Limb (tissue), 2 donors: ENCODE results near the gene CHCHD2.
A peak's percentile ranks its signal among the peaks of the same experiment; 100 is the strongest.
"Not testable (repeated sequence)": the region's sequence is repeated elsewhere in the genome, so short reads cannot be mapped to it uniquely, and the experiment has no call there.

Source experiments
- DNase-seq, 2 donors: peaks; one replicate each; pipeline ENCODE4 v3.0.0-alpha.2; 2016; ENCODE audit errors: extremely low spot score in 2 of 2

Gene CHCHD2

DNA sequence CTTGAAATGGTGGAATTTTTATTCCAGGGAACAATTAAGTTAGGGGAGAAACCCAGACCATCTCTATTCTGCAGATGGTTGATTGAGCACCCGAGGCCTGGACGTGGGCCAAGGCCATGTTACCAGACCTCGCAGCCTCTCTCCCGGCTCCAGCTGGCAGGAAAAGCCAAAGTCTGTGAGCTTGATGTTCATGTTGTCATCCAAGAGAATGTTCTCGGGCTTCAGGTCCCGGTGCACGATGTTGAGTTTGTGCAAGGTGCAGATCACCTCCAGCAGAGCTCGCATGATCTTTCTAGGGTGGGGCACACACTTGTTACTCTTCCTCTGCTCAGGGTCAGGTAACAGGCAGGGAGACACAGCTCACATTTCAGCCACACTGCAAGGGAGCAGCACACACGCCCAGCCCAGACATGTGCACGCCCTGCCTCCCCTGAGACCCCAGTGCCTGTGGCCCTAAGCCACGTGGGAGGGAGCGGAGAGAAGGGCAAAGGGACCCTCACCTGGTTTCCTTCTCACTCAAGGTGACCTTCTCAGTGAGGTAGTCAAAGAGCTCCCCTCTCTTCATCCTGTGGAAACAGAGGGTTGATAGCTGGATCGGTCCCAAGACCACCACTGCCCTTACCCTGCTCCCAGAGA, 23.0 kb downstream of the CHCHD2 start:
- no peak for DNase-seq

DNA sequence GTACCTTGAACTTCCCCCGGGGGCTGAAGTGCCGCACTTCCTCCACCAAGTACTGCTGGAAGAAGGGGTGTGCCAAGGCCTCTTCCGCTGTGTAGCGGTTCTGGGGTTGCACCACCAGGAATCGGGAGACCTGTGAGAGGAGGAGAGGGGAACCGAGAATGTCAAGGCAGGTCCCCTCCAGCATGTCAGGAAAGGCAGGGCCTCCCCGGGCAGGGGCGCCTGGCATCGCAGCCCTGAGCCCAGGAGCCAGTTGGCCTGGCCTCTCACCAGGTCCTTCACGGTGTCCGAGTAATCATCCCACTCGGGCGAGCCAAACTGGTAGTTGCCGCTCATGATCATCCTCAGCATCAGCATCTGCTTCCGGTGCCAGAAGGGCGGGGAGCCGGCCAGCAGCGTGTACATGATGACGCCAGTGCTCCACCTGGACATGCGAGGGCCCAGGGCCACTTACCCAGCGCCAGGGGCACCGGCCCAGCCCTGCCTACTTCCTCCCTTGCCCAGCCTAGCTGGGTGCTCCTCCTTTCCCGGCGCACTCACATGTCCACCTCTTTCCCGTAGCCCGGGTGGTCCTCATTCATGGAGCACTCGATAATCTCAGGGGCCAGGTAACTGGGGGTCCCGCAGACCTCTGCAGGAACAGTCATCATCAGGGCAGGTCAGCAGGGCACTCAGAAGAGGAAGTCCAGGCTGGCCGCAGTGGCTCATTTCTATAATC, 24.5 kb downstream of the CHCHD2 start:
- no peak for DNase-seq

DNA sequence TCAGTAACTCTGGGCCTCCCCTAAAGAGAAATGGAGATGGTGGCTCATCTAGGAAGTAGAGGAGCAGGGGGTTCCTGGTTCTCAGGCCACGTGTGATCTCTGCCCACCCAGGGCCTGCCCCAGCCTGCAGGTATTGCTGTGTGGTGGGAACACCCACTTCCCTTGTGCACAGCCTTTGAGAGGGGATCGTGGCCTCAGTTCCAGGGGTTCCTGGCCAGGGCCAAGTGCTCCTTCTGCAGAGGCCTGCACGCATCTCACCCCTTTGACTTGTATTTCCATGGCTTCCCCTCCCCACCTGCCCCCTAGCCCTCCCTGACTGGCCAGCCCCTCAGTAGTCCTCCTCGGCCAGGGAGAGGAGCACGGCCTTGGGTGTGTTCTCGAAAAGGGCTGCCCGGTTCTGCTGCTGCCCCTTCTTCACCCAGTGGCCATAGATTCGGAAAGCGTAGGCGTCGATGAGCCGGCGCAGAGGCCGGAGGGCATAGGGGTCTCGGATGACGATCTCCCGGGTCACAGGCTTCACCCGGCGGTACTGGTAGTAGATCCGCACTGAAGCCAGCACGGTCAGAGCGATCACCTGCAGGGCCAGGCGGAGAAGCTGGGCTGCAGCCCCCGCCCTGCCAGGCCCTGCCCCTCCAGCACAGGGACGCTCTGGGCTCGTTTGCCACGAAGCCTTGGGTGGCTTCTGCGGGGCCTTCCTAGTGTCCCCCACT, 25.4 kb downstream of the CHCHD2 start:
- DNase-seq, result not testable (repeated sequence)

DNA sequence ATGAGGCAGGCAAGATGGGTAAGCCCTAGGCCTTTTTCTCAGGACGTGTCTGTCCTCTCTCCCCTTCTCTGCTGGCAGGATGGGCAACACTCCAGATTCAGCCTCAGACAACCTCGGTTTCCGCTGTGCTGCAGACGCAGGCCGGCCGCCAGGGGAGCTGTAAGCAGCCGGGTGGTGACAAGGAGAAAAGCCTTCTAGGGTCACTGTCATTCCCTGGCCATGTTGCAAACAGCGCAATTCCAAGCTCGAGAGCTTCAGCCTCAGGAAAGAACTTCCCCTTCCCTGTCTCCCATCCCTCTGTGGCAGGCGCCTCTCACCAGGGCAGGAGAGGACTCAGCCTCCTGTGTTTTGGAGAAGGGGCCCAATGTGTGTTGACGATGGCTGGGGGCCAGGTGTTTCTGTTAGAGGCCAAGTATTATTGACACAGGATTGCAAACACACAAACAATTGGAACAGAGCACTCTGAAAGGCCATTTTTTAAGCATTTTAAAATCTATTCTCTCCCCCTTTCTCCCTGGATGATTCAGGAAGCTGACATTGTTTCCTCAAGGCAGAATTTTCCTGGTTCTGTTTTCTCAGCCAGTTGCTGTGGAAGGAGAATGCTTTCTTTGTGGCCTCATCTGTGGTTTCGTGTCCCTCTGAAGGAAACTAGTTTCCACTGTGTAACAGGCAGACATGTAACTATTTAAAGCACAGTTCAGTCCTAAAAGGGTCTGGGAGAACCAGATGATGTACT, 26.7 kb downstream of the CHCHD2 start:
- DNase-seq, result no peak

DNA sequence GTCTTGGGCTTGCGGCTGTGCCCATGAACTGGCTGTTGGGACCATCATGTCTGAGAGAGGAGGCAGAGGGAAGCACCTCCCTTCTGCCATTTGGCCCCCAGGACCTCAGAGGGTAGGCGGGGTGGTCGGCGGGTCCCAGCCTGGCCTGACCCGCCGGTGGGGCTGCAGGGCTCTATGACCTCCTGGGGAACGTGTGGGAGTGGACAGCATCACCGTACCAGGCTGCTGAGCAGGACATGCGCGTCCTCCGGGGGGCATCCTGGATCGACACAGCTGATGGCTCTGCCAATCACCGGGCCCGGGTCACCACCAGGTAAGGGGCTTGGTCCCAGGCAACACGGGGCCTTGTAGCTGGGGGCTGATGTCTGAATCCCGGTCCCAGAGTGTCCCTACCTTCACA, 28.1 kb downstream of the CHCHD2 start:
- no peak for DNase-seq

DNA sequence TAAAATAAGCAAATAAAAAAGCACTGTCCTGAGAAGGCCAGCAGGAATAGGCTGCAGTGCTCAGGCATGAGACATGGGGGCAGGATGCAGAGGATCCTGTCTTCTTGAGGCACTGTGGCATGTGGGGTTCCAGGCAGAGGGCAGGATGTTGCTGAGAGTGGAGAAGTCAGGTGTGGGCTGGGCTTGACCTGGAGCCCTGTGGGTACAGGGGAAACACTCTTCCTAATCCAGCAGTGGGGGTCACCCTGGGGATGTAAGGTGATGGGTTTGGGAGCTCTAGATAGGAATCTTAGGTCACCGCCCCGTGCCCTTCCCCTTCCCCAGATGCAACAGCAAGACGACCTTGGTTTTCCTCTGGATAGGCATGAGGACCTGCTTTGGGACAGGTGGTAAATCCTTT, 28.6 kb downstream of the CHCHD2 start:
- no peak for DNase-seq

DNA sequence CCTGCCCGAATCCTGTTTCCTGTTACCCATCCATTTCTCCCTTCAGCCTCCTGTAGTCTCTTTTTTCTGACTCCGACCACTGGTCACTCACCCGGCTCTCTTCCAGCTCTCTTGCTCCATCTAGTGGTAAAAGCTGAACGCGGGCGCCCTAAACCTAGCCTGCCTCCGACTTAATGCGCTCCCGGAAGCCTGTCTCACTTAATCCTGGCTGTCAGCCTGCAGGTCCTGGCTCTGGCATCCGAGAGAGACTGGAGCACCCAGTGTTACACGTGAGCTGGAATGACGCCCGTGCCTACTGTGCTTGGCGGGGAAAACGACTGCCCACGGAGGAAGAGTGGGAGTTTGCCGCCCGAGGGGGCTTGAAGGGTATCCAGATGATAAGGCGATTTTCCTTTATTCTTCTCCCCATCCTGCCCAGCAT, 31.9 kb downstream of the CHCHD2 start:
- DNase-seq, result peak; percentile 75 to 83

DNA sequence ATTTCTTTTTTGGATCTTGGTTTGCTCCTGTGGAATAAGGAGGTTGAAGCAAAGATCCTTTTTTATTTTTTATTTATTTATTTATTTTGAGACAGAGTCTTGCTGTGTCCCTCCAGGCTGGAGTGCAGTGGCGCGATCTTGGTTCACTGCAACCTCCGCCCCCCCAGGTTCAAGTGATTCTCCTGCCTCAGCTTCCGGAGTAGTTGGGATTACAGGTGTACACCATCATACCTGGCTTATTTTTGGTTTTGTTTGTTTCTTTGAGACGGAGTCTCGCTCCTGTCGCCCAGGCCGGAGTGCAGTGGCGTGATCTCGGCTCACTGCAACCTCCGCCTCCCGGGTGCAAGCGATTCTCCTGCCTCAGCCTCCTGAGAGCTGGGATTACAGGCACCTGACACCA, 39.9 kb downstream of the CHCHD2 start:
- DNase-seq, result not testable (repeated sequence)

DNA sequence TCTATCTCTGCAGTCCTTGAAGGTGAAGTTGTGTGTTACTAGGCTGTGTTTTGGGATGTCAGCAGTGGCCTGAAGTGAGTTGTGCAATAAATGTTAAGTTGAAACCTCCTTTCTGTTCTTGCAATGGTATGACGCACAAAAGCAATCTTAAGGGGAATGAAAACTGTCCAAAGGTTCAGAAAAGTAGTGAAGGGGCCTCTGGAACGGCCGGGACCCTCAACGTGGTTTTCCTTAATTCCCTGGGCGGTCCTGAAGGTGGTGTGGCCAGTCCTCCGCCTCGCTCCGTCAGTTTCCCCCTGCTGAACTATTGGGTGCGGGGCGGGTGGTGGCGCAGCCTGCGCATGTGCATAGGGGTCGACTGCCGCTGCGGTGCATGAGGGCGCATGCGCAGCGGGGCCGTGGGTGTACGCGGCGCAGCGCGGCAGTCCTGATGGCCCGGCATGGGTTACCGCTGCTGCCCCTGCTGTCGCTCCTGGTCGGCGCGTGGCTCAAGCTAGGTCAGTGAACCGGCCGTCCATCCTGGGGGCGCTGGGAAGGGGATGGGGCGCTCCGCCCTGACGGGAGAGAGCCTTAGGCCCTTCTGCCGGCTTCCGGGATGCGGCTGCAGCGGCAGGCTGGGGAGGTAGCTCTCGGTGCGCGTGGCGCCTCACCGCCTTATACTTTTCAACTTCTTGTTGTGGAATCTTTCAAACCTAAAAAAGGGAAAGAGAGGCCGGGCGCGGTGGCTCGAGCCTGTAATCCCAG, 42.2 kb downstream of the CHCHD2 start, which contains the start of gene SUMF2:
SUMF2 (plus strand) TSS at position 405 of the 744 bp plus-strand sequence; CDS start at position 431, 26 bp downstream.
- DNase-seq, result peak; percentile 93 to 94

DNA sequence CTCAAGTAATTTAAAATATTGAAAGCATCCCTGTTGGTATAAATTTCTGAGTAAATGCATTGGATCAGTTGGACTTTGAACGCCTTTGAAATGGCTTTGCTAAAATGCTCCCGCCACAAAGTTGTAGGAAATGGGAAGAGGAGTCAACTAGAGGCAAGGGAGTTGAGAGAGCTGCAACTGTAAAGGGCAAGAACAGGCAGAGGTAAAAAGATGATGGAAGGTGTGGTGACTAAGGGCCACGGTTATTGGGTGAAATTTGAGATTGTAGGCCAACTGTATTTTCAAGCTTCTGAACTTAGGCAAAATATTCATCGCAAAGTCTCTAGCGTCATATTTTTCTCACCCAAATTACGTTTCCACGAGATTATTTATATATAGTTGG, 42.8 kb downstream of the CHCHD2 start:
- DNase-seq, result no peak

DNA sequence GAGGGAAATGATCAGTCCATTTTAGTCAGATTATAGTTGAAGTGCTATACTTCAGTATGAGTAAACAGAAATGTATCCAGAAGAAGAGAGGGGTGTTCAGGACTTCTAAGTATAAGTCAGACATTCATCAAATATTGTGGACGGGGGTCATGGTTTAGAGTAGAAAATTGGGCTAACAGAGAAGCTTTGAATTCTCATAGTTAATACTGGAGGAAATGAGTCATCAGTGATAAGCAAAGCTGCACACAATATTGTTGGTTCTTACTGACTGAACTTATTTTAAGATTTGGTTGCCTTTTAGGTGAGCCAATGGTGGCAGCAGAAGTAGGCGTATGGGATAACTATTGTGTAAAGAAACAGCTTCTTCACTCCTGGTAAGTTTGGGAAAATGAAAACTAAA, 43.9 kb downstream of the CHCHD2 start:
- DNase-seq, result no peak

DNA sequence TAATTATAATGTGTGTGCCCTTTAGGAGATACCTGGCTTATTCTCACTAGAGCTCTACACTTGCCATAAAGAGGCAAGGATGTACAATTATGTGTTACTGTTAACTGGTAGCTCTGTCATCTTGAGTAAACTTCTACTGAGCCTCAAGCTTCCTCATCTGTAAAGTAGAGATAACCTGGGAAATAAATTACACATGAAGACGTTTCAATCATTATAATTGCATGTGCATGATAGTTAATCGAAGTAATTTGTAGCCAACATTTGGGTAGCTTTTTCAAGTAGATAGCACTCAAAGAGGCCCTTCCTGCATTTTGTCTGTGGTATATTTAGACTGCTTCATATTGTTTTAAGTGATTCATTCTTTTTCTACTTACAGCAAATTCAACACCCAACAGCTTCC, 52.3 kb downstream of the CHCHD2 start:
- DNase-seq, result no peak

DNA sequence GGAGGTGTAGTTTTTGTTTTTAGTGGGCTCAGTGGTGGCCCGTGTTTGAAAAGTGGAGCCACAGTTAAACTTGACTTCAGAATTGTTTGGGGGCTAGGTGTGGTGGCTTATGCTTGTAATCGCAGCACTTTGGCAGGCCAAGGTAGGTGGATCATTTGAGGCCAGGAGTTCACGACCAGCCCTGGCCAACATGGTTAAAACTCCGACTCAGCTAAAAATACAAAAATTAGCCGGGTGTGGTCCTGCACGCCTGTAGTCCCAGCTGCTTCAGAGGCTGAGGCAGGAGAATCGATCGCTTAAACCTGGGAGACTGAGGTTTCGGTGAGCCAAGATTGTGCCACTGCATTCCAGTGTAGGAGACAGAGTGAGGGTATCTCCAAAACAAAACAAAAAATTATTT, 52.9 kb downstream of the CHCHD2 start:
- no peak for DNase-seq
